Renal cortex interstitium (tissue), 15 donors: ENCODE data around the gene SEMA4G. TPM values are rescaled to one million over a fixed set of nuclear protein-coding genes. Genes with fewer than 3 reads are reported as not detected.

Experiments used
- DNase-seq, 11 donors: peaks; one replicate each; pipeline ENCODE4 v3.0.0-alpha.2; 2013; ENCODE audit warnings: low read depth in 9 of 11, low spot score in 4 of 11; ENCODE audit errors: extremely low read depth in 1 of 11
- long read RNA-seq, 16 experiments: transcript quantifications; one replicate each; lab custom pipeline, GENCODE V29; 2026
- polyA plus RNA-seq, 3 donors: library from polyadenylated mRNA; unstranded; fragments of 120-200 nt; gene quantifications; one replicate each; pipeline ENCODE4 v1.2.1, GENCODE V29; 2013; ENCODE audit not compliant: insufficient read length in 3 of 3

The SEMA4G gene
- 10 to 100 TPM; 49.8 to 52.7 (median 50.3) TPM for polyA plus RNA-seq
- long read RNA-seq, donor 1, partial matches to known transcripts, result 0 of 3 reads
- long read RNA-seq, donor 1, other reads (novel, unspliced or antisense), result 0 of 3 reads
- long read RNA-seq, donor 2, partial matches to known transcripts, result 125 of 164 reads
- long read RNA-seq, donor 2, other reads (novel, unspliced or antisense), result 37 of 164 reads
- long read RNA-seq, donor 3, partial matches to known transcripts, result 0 of 4 reads
- long read RNA-seq, donor 3, other reads (novel, unspliced or antisense), result 0 of 4 reads
- long read RNA-seq, donor 4, partial matches to known transcripts, result 118 of 230 reads
- long read RNA-seq, donor 4, other reads (novel, unspliced or antisense), result 112 of 230 reads
- long read RNA-seq, donor 5, result 0 reads
- long read RNA-seq, donor 6, partial matches to known transcripts, result 106 of 111 reads
- long read RNA-seq, donor 6, other reads (novel, unspliced or antisense), result 0 of 111 reads
- long read RNA-seq, donor 7, partial matches to known transcripts, result 144 of 165 reads
- long read RNA-seq, donor 7, other reads (novel, unspliced or antisense), result 17 of 165 reads
- long read RNA-seq, donor 8, partial matches to known transcripts, result 0 of 4 reads
- long read RNA-seq, donor 8, other reads (novel, unspliced or antisense), result 0 of 4 reads
- long read RNA-seq, donor 9, partial matches to known transcripts, result 0 of 1 reads
- long read RNA-seq, donor 9, other reads (novel, unspliced or antisense), result 0 of 1 reads
- long read RNA-seq, donor 10, partial matches to known transcripts, result 0 of 2 reads
- long read RNA-seq, donor 10, other reads (novel, unspliced or antisense), result 0 of 2 reads
- long read RNA-seq, donor 11, partial matches to known transcripts, result 65 of 104 reads
- long read RNA-seq, donor 11, other reads (novel, unspliced or antisense), result 37 of 104 reads
- long read RNA-seq, donor 12, result 0 reads
- long read RNA-seq, donor 13, result 0 reads
- long read RNA-seq, donor 14, partial matches to known transcripts, result 233 of 266 reads
- long read RNA-seq, donor 14, other reads (novel, unspliced or antisense), result 31 of 266 reads
- long read RNA-seq, donor 15, partial matches to known transcripts, result 30 of 54 reads
- long read RNA-seq, donor 15, other reads (novel, unspliced or antisense), result 23 of 54 reads
- long read RNA-seq, donor 16, full-length matches to known transcripts, result 7 of 7 reads
- long read RNA-seq, donor 16, partial matches to known transcripts, result 0 of 7 reads
- long read RNA-seq, donor 16, other reads (novel, unspliced or antisense), result 0 of 7 reads

DNA sequence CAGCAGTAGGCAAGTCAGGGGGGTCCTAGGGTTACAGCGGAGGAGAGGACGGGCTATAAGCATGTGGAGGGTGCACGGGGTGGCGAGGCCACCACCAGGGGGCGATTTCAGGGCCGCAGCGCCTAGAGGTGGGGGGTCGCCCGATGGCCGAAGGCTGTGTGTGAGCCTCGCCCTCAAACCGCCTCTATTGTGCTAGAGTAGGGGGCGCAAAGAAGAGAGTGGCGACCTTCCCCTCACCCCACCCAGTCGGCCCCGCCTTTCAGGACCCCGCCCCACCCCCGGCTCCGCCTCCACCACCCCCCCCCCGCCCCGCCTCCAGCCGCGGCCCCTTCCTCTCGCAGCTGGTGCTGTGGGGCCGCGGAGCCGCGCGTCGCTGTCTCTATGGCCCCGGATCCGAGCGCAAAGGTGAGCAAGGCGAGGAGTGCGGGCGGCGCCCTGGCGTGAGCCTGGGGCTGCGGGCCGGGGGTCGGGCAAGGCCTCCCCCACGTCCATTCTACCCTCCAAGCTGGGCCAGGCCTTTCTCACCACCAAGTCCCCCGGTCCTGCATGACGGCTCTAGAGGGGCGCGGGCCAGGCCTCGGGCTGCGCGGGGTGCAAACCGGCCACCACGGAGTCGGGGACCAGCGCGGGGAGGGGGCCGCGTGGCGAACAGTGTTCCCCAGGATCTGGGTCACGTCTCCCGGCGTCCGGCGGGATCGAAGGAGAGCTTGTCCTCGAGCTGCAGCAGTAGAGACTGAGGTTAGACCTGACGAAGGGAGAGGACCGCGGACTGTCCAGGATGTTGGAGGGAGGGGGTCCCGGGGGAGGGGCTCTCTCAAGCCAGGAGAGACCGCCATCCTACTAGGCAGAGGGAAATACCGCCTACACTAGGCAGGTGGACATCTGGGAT, at the start of gene SEMA4G:
Gene SEMA4G (plus strand): TSS at position 318 of the 889 bp plus-strand sequence. CDS start 3,409 bp downstream, outside the sequence.
- peak in 9 of 11 donors; percentile 28 to 40 (median 35) for DNase-seq

DNA sequence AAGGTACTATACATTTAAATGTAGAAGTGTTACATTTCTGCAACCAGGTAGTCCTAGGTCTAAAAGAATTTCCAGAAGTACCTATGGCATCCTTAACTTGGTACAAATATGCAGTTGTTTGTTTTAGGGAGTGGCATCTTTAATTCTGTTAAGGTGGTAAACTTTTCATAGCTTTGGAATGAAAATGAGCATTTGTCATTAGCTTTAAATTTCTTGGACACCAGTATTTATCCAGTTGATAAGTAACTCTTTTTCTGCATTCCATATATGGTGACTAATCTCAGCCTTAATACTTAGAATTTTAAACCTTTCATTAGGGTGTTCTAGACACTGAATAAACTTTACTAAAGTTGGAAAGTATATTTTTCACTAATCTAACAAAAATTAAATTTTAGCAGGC, 45.7 kb upstream of the SEMA4G start:
- no peak for DNase-seq

DNA sequence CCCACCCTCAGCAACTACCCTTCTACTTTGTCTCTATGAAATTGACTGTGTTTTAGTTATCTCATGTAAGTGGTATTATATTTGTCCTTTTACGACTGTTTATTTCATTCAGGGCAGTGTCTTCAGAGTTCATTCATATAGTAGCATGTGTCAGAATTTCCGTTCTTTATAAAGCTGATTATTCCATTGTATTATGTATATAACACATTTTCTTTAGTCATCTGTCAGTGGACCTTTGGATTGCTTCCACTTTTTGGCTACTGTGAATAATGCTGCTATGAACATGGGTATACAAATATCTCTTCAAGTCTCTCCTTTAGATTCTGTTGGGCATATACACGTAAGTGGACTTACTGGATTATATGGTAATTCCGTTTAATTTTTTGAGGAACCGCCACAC, 42.0 kb upstream of the SEMA4G start:
- no peak for DNase-seq

DNA sequence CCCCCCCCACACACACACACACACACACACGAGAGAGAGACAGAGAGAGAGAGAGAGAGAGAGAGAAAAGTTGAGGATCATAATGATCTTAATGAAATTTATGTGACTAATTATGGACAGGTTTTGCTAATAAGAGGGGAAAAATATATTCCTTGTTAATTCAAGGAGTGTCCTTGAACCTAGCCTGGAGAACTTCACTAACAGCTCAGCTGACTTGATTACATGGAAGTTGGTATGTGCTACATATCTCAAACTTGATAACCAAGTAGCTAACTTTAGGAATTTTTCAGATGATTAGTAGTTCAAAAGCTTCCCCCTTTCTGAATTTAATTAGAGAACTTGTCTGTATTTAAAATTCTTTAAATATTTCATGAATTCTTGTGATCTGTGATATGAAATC, 41.3 kb upstream of the SEMA4G start:
- no peak for DNase-seq

DNA sequence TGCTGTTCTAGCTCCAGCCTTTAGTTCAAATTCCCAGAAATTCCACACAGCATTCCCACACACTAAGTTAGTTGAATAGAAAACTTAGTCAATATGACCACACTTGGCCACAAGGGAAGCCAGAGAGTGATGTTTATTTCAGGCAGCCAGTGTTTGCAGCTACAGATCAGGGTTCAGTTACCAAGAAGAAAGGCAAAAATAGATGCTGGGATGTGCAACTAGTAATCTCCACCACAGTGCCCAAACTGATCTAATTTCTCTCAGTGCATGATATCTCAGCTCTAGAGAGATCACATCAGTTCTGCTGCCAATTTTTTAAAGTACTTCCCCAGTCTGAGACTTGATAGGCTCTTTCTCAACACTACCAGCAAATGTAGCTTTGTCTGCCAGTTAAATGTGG, 38.9 kb upstream of the SEMA4G start:
- no peak for DNase-seq

DNA sequence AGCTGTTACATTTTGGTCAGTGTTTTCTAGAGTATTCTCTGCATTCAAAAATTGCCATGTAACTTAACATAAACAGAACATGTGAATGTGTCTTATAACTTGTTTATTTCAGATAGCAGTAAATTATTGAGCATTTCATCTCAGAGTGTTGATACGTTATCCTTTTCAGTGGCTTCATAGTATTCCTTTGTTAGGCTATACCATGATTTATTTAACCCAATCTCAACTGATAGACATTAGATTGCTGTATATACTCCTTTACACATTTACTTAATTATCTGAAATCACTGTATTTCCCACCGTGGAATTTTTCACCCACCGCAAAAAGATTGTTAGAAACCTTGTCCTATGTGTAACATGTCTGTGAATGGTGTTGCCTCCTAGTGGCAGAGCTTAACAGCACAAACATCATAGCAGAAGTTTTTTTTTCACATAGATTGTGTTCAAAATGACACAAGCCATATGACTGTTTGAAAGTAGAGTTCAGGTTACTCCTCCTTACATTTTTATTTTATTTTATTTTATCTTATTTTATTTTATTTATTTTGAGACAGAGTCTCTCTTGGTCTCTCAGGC, 35.1 kb upstream of the SEMA4G start:
- DNase-seq, result no peak

- no peak for DNase-seq
Observed at GRCh38 chr10:100939763-100940344, 29.4 kb upstream of the SEMA4G start.

GRCh38 chr10:100942229-100942628, 27.1 kb upstream of the SEMA4G start:
- no peak for DNase-seq

DNA sequence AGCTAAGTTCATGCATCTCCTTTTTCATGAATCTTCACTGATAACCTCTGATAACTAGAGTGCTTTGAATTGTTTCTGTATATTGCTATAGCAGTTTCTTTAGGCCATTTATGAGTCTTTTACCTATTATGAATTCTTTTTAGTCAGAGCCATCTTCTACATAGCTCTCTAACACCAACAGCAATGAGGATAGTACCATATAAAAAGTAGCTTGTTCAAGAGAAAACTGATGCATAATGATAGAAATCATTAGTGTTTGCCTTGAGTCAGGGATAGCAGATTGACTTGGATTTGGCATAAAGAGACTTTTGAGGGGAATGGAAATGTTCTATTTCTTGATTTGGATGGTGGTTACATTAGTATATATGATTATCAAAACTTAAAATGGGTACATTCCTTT, 25.8 kb upstream of the SEMA4G start:
- no peak for DNase-seq

DNA sequence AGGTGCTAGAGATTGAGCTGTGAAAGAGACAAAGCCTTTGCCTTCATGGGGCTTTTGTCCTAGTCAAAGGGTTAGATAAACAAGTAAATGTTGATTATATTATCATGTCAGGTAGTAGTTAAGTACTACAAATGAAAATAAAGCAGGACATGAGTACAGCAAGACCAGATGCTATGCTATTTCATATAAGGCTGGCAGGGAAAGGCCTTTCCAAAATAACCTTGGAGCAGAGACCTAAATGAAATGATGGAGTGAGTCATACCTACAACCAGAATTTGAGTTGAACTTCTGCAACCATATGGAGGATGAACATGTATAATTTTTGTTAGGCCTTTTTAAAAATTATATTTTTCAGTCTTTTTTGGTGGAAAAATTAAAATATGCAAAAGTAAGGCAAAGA, 23.6 kb upstream of the SEMA4G start:
- DNase-seq, result no peak

GRCh38 chr10:100948916-100949315, 20.4 kb upstream of the SEMA4G start:
- no peak for DNase-seq

- DNase-seq, result no peak
Observed at GRCh38 chr10:100960251-100960650, 9.1 kb upstream of the SEMA4G start.

GRCh38 chr10:100962351-100963080, 6.8 kb upstream of the SEMA4G start:
- no peak for DNase-seq

GRCh38 chr10:100963826-100964225, 5.5 kb upstream of the SEMA4G start:
- DNase-seq, result no peak

DNA sequence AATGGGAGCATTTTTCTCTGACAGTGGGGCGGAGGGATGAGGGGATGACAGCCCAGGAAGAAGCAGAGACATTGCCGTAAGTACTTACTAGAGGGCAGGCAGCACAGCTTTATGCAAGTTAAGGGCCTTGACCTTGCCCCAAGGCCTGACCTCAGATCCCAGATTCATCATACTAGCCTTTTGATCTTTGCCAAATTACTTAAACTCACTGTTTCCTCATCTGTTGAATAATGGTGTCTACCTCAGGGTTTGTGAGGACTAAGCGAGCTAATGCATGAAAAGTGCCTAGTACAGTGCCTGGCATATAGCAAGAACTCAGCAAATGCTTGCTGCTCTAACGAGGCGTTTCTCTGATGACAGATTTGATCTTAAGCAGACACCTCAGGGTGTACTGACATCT, 3.5 kb upstream of the SEMA4G start:
- DNase-seq, result no peak

DNA sequence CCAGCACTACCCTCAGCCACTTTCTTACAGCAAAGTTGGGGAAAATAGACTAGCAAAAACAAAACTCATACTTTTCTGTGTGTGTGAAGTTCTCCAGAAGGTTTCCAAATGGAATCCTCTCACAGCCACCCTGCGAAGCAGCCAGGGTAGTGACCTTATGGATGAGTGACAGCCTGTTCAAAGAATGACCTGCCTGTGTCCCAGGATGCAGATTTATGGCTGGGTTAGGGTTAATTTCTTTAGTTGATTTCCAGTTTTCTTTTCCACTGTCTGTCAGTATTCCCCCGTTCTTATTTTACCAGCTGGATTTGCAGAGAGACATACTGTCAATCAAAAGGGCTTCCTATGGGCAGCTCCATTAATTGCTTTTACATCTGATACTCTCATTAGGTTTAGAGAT, 2.4 kb upstream of the SEMA4G start:
- no peak for DNase-seq

DNA sequence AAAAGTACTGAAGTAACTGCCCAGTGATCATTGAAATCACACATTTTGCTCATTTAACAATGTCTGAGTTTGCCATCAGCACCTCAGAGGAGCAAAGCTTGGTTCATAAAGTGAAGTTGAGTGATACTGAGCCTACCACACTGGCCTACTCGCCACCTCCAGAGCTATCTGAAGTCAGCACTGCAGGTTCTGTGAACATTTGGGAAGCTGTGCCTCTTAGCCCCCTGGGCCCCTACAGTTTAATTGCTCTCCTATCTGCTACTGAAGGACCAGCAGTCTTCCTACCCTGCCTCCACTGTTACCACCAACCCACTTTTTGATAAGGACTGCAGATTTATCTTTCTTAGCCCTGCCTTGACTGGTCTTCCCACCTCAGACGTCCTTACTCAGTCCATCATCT, 2.0 kb upstream of the SEMA4G start:
- DNase-seq, result no peak
